ENCODE data around the gene PSEN2.

GRCh38 chr1:226919587-226919986 is 49.2 kb downstream of the PSEN2 start:
- TF ChIP-seq EZH2 (IDR thresholded peaks at IDR 0.05; ENCODE audit: low read length) = no peak
- TF ChIP-seq CTCF (optimal IDR thresholded peaks at IDR 0.05 in 1 of 3, IDR thresholded peaks at IDR 0.05 in 1 of 3, conservative IDR thresholded peaks at IDR 0.05 in 1 of 3; ENCODE audit: extremely low read depth in 1 of 3, insufficient read depth in 2 of 3, low read length in 3 of 3) = no peak
